ENCODE measurements around the gene PFKL.

DNA sequence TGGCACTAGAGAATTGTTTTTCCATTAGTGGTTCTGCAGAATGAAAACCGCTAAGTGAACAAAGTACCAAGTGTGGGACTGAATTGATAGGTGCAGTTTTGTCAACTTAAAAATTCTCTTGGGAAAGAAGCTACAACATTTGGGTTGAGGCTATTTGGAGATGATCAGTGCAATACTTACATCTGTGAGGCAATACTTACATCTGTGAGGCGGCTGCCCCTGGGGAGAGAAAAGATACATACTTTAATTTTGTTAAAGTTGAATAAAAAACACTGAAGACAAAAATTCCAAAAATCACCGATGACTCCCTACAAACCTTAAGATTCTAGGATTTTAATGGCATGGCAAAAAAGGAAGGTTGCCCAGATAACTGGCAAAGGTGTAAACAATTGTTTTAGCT lies 37.6 kb downstream of the PFKL start:
- no peak for TF ChIP-seq EZH2 (IDR thresholded peaks at IDR 0.05; ENCODE audit: borderline replicate concordance, low read depth, low read length, severe bottlenecking)
- TF ChIP-seq, protein P1, sequence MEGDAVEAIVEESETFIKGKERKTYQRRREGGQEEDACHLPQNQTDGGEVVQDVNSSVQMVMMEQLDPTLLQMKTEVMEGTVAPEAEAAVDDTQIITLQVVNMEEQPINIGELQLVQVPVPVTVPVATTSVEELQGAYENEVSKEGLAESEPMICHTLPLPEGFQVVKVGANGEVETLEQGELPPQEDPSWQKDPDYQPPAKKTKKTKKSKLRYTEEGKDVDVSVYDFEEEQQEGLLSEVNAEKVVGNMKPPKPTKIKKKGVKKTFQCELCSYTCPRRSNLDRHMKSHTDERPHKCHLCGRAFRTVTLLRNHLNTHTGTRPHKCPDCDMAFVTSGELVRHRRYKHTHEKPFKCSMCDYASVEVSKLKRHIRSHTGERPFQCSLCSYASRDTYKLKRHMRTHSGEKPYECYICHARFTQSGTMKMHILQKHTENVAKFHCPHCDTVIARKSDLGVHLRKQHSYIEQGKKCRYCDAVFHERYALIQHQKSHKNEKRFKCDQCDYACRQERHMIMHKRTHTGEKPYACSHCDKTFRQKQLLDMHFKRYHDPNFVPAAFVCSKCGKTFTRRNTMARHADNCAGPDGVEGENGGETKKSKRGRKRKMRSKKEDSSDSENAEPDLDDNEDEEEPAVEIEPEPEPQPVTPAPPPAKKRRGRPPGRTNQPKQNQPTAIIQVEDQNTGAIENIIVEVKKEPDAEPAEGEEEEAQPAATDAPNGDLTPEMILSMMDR (IDR thresholded peaks at IDR 0.05; ENCODE audit: borderline replicate concordance, extremely low read depth, low read length, poor library complexity, severe bottlenecking): no peak
